ENCODE data around the gene ZCCHC17.

DNA sequence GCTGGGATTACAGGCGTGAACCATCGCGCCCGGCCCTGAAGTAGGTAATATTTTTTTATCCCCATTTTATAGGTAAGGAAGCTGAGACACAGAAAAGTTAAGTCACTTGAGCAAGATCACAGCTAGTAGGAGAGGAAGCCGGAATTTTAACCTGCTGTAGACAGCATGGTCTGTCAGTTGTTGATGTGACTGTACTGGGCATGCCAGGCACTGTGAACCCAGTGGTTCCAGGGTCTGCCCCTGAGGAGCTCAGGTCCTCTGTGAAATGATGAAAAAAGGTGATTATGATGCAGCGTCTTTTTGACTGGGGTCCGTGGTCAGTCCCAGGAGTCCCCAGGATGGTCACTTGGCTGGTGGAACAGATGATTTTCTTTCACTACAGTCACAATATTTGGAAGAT, 92.8 kb downstream of the ZCCHC17 start:
- TF ChIP-seq POLR2A (IDR thresholded peaks at IDR 0.05): no peak
- TF ChIP-seq, protein P1, sequence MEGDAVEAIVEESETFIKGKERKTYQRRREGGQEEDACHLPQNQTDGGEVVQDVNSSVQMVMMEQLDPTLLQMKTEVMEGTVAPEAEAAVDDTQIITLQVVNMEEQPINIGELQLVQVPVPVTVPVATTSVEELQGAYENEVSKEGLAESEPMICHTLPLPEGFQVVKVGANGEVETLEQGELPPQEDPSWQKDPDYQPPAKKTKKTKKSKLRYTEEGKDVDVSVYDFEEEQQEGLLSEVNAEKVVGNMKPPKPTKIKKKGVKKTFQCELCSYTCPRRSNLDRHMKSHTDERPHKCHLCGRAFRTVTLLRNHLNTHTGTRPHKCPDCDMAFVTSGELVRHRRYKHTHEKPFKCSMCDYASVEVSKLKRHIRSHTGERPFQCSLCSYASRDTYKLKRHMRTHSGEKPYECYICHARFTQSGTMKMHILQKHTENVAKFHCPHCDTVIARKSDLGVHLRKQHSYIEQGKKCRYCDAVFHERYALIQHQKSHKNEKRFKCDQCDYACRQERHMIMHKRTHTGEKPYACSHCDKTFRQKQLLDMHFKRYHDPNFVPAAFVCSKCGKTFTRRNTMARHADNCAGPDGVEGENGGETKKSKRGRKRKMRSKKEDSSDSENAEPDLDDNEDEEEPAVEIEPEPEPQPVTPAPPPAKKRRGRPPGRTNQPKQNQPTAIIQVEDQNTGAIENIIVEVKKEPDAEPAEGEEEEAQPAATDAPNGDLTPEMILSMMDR (IDR thresholded peaks at IDR 0.05 in 8 of 11, conservative IDR thresholded peaks at IDR 0.05 in 3 of 11): no peak

Measured in spleen (tissue), 7 donors.